Endothelial cell of umbilical vein (primary cell): Measurements from ENCODE around the gene TEKT5. TPM values are rescaled to one million over a fixed set of nuclear protein-coding genes. Genes with fewer than 3 reads are reported as not detected.

Source experiments
- BruUV-seq: library from RNA; stranded (reverse); fragments of 400-500 nt; replicated peaks from 2 replicates; lab custom pipeline; 2021; lab: Mats Ljungman, UMichigan
- CTCF ChIA-PET: fragments of 300-600, 350-600 bp; sonication (Branson Sonifier 250); formaldehyde crosslinking; loops from one replicate; lab custom pipeline; 2021; ENCODE audit warnings: antibody characterized with exemption, inconsistent platforms; lab: Charles Lee
- POLR2A ChIA-PET: fragments of 300-600, 350-600 bp; sonication (Branson Sonifier 250); formaldehyde crosslinking; loops from one replicate; lab custom pipeline; 2021; ENCODE audit warnings: antibody characterized with exemption, inconsistent platforms; lab: Charles Lee
- DNase-seq: peaks from one replicate; pipeline ENCODE4 v3.0.0-alpha.2; 2011; ENCODE audit warnings: low read depth, low spot score
- FAIRE-seq: peaks from 2 replicates; lab custom pipeline; 2011; peaks lifted over from hg19 to GRCh38; lab: Jason Lieb, UNC
- H2AFZ ChIP-seq: 2 replicates; pipeline ENCODE4 v1.6.0; 2012; ENCODE audit warnings: low read depth, low read length, control low read depth, inconsistent platforms
- H3K27ac ChIP-seq: 2 replicates; pipeline ENCODE4 v1.5.1; 2011; ENCODE audit warnings: low read depth, mild to moderate bottlenecking, control low read depth, low read length, moderate library complexity; ENCODE audit not compliant: insufficient read depth
- H3K27me3 ChIP-seq, 2 experiments: 2 replicates each; pipeline versions ENCODE4 v1.6.0 to v1.6.1; 2011; ENCODE audit warnings: low read length in 2 of 2, mixed read lengths in 1 of 2; ENCODE audit not compliant: control insufficient read depth in 2 of 2, insufficient read depth in 2 of 2
- H3K36me3 ChIP-seq, 2 experiments: 2 replicates in 1 of 2; 3 replicates in 1 of 2; pipeline ENCODE4 v1.5.1; 2011; ENCODE audit warnings: low read length in 2 of 2, mild to moderate bottlenecking in 1 of 2, moderate library complexity in 1 of 2; ENCODE audit not compliant: control insufficient read depth in 2 of 2, insufficient read depth in 2 of 2; ENCODE audit errors: extremely low read depth in 1 of 2
- H3K4me1 ChIP-seq: 3 replicates; pipeline ENCODE4 v1.5.1; 2011; ENCODE audit warnings: mild to moderate bottlenecking, low read length; ENCODE audit not compliant: control insufficient read depth, insufficient read depth; ENCODE audit errors: extremely low read depth
- H3K4me2 ChIP-seq: 2 replicates; pipeline ENCODE4 v1.6.1; 2011; ENCODE audit warnings: low read length, control low read depth, mixed read lengths; ENCODE audit not compliant: insufficient read depth
- H3K4me3 ChIP-seq, 3 experiments: fragments of 200-600 bp in 1 of 3; sonication (generic), shearing (Covaris generic) in 1 of 3; replicated peaks in 1 of 3; 2 replicates each; pipeline ENCODE4 v1.5.1; 2011 to 2016; ENCODE audit warnings: control low read depth in 3 of 3, low read length in 3 of 3, mild to moderate bottlenecking in 2 of 3, inconsistent platforms in 1 of 3, low read depth in 1 of 3, moderate library complexity in 1 of 3; ENCODE audit not compliant: insufficient read depth in 1 of 3
- H3K79me2 ChIP-seq: 2 replicates; pipeline ENCODE4 v1.6.0; 2012; ENCODE audit warnings: low read length, inconsistent platforms; ENCODE audit not compliant: control insufficient read depth, insufficient read depth
- H3K9ac ChIP-seq: replicated peaks from 2 replicates; pipeline ENCODE3; 2011; ENCODE audit warnings: low read length, control low read depth; ENCODE audit not compliant: insufficient read depth; ENCODE audit errors: extremely low read depth
- H3K9me1 ChIP-seq: replicated peaks from 3 replicates; pipeline ENCODE4 v1.6.0; 2011; ENCODE audit warnings: mild to moderate bottlenecking, low read length; ENCODE audit not compliant: control insufficient read depth, insufficient read depth; ENCODE audit errors: extremely low read depth
- H3K9me3 ChIP-seq: replicated peaks from 2 replicates; pipeline ENCODE4 v1.5.1; 2012; ENCODE audit warnings: low read length, inconsistent platforms; ENCODE audit not compliant: control insufficient read depth, insufficient read depth
- H4K20me1 ChIP-seq: replicated peaks from 2 replicates; pipeline ENCODE3; 2011; ENCODE audit warnings: mild to moderate bottlenecking, low read length; ENCODE audit not compliant: control insufficient read depth, insufficient read depth; ENCODE audit errors: extremely low read depth
- CTCF ChIP-seq, 2 donors: IDR thresholded peaks; 1 replicate in 1 of 2; 2 replicates in 1 of 2; pipeline ENCODE4 v1.5.1; 2011; ENCODE audit warnings: low read length in 2 of 2, mild to moderate bottlenecking in 2 of 2, moderate library complexity in 2 of 2, control low read depth in 1 of 2, inconsistent platforms in 1 of 2, low read depth in 1 of 2; ENCODE audit not compliant: insufficient read depth in 1 of 2; ENCODE audit errors: extremely low read depth in 1 of 2
- EZH2 ChIP-seq: IDR thresholded peaks from 2 replicates; pipeline ENCODE4 v1.6.1; 2012; ENCODE audit warnings: borderline replicate concordance, low read depth, mild to moderate bottlenecking, moderate library complexity, low read length, inconsistent platforms; ENCODE audit not compliant: severe bottlenecking
- FOS ChIP-seq: IDR thresholded peaks from 2 replicates; pipeline ENCODE4 v1.6.1; 2011; ENCODE audit warnings: mild to moderate bottlenecking, low read length, moderate library complexity, borderline replicate concordance; ENCODE audit not compliant: insufficient read depth
- GATA2 ChIP-seq: IDR thresholded peaks from 2 replicates; pipeline ENCODE4 v1.7.0; 2011; ENCODE audit warnings: low read depth, mild to moderate bottlenecking, moderate library complexity, mixed read lengths, low read length; ENCODE audit not compliant: insufficient read length, insufficient read depth
- JUN ChIP-seq: IDR thresholded peaks from 2 replicates; pipeline ENCODE4 v1.6.1; 2011; ENCODE audit warnings: borderline replicate concordance, low read depth; ENCODE audit not compliant: insufficient read length, insufficient read depth
- MAX ChIP-seq: IDR thresholded peaks from 2 replicates; pipeline ENCODE4 v1.6.1; 2011; ENCODE audit not compliant: insufficient read depth, insufficient read length
- MYC ChIP-seq: IDR thresholded peaks from one replicate; pipeline ENCODE4 v1.6.1; 2011; ENCODE audit warnings: mild to moderate bottlenecking, low read depth, low read length
- POLR2A ChIP-seq: IDR thresholded peaks from 2 replicates; pipeline ENCODE4 v1.6.1; 2012; ENCODE audit warnings: low read depth, mild to moderate bottlenecking, control low read depth, low read length
- POLR2AphosphoS5 ChIP-seq: IDR thresholded peaks from 2 replicates; pipeline ENCODE4 v1.6.1; 2012; ENCODE audit warnings: low read depth, mild to moderate bottlenecking, control low read depth, low read length, moderate library complexity; ENCODE audit not compliant: insufficient read depth
- dilution Hi-C: fragments of 300-500 bp; cut with MboI; formaldehyde crosslinking; loops from one replicate; pipeline ENCODE4 v1.15.0; 2019; ENCODE audit warnings: low sequenced_read_pairs; ENCODE audit not compliant: extremely low pct_ligation_motif_present
- intact Hi-C: fragments of 100-400 bp; cut with micrococcal nuclease; formaldehyde crosslinking; loops from one replicate; pipeline ENCODE4 v1.10.0; 2022
- polyA plus RNA-seq, 4 experiments: library from polyadenylated mRNA; depleted of rRNA in 3 of 4; stranded (reverse) in 3 of 4; unstranded in 1 of 4; fragments of >200 nt; gene quantifications; 2 replicates each; pipeline versions ENCODE4 v1.2.1 to v1.2.3, GENCODE V29; 2011 to 2012; ENCODE audit warnings: missing spikeins in 1 of 4
- total RNA-seq: library from RNA; stranded (reverse); gene quantifications from 2 replicates; pipeline ENCODE4 v1.2.3, GENCODE V29; 2021

Gene TEKT5
- total and polyA plus RNA-seq, 2 donors (not counting 3 experiments of a cell fraction or from before 2014, with no cell fraction given) = not detected

GRCh38 chr16:10641953-10642949 lies 52.5 kb downstream of the TEKT5 start:
- no peaks in the 10 kb centered on the region for H3K9me1 ChIP-seq
- H4K20me1 ChIP-seq = no peaks in the 10 kb centered on the region
- H3K27ac ChIP-seq = no peak overlapping the region
- no peaks in the 10 kb centered on the region for H3K4me1 ChIP-seq
- H3K4me3 ChIP-seq = no peak overlapping the region
- BruUV-seq = no TSS peak
- intact Hi-C loops = no loop called here
- no peaks in the 10 kb centered on the region for H3K79me2 ChIP-seq
- ChIA-PET POLR2A (no interaction called here), CTCF (interaction anchor here (1.5 kb wide), 1 partner anchor 44 kb away, joined by 3 read pairs; no protein-coding TSS in a partner anchor)
- no peaks in the 10 kb centered on the region for H3K9me3 ChIP-seq
- no peak for FAIRE-seq
- H3K36me3 ChIP-seq = no peaks in the 10 kb centered on the region
- no peak overlapping the region for H3K9ac ChIP-seq
- H3K27me3 ChIP-seq = no peaks in the 10 kb centered on the region
- TF ChIP-seq MYC (no peak), POLR2A (no peak), JUN (no peak), MAX (no peak)
- no peak overlapping the region for H2AFZ ChIP-seq
- H3K4me2 ChIP-seq = no peak overlapping the region
- dilution Hi-C loops = no loop called here
- no peak for DNase-seq

GRCh38 chr16:10641555-10641952 lies 53.2 kb downstream of the TEKT5 start:
- Histone ChIP-seq H3K9ac (no peak overlapping the region), H3K27me3 (no peaks in the 10 kb centered on the region), H3K36me3 (no peaks in the 10 kb centered on the region), H3K4me1 (no peaks in the 10 kb centered on the region), H2AFZ (no peak overlapping the region), H3K4me2 (no peak overlapping the region), H3K9me3 (no peaks in the 10 kb centered on the region), H3K9me1 (no peaks in the 10 kb centered on the region), H3K79me2 (no peaks in the 10 kb centered on the region), H4K20me1 (no peaks in the 10 kb centered on the region), H3K27ac (no peak overlapping the region), H3K4me3 (no peak overlapping the region)
- no peak for TF ChIP-seq MAX
- TF ChIP-seq JUN = no peak
- no peak for TF ChIP-seq POLR2A
- TF ChIP-seq POLR2AphosphoS5 = no peak
- no peak for TF ChIP-seq CTCF (IDR thresholded peaks at IDR 0.05; ENCODE audit: extremely low read depth in 1 of 2, insufficient read depth in 1 of 2, low read depth in 1 of 2, low read length in 2 of 2)
- no peak for TF ChIP-seq MYC
- no peak for TF ChIP-seq GATA2
- no peak for TF ChIP-seq FOS
- TF ChIP-seq EZH2 = no peak
- FAIRE-seq (no peak), DNase-seq (no peak)
- dilution Hi-C loops (no loop called here), intact Hi-C loops (no loop called here)
- POLR2A ChIA-PET = no interaction called here
- BruUV-seq = no TSS peak
- CTCF ChIA-PET = interaction anchor here (1.5 kb wide), 1 partner anchor 43 kb away, joined by 3 read pairs; no protein-coding TSS in a partner anchor
